GM19324 (cell line): Measurements from ENCODE around the gene PTGDS.

ENCODE experiments used
- ATAC-seq: cut with Tn5 transposase; IDR thresholded peaks from one replicate; pipeline ENCODE4 v1.9.1; 2021; ENCODE audit warnings: mild to moderate bottlenecking, moderate library complexity; ENCODE audit not compliant: unreplicated experiment, low FRiP score

PTGDS gene

GRCh38 chr9:136957461-136957860 is 19.8 kb upstream of the PTGDS start:
- no peak for ATAC-seq

GRCh38 chr9:136957901-136958300 is 19.4 kb upstream of the PTGDS start:
- no peak for ATAC-seq

- no peak for ATAC-seq
Observed at GRCh38 chr9:136958473-136958872, 18.8 kb upstream of the PTGDS start.

GRCh38 chr9:136958898-136959850 is 18.1 kb upstream of the PTGDS start:
- no peak for ATAC-seq

- no peak for ATAC-seq
Observed at GRCh38 chr9:136960212-136960937, 16.9 kb upstream of the PTGDS start.

- no peak for ATAC-seq
Observed at GRCh38 chr9:136960938-136961275, 16.4 kb upstream of the PTGDS start.

GRCh38 chr9:136961279-136962065 is 15.8 kb upstream of the PTGDS start:
- ATAC-seq = no peak

- ATAC-seq = no peak
Observed at GRCh38 chr9:136962163-136962562, 15.1 kb upstream of the PTGDS start.

- no peak for ATAC-seq
Observed at GRCh38 chr9:136962701-136963248, 14.5 kb upstream of the PTGDS start.

- no peak for ATAC-seq
Observed at GRCh38 chr9:136963341-136963740, 14.0 kb upstream of the PTGDS start.

- ATAC-seq = no peak
Observed at GRCh38 chr9:136963751-136964150, 13.6 kb upstream of the PTGDS start.

- no peak for ATAC-seq
Observed at GRCh38 chr9:136964171-136964689, 13.1 kb upstream of the PTGDS start.

- no peak for ATAC-seq
Observed at GRCh38 chr9:136964833-136965422, 12.4 kb upstream of the PTGDS start.

- ATAC-seq = no peak
Observed at GRCh38 chr9:136965771-136966484, 11.4 kb upstream of the PTGDS start.

- no peak for ATAC-seq
Observed at GRCh38 chr9:136968333-136969127, 8.8 kb upstream of the PTGDS start.

- ATAC-seq = no peak
Observed at GRCh38 chr9:136969150-136969549, 8.2 kb upstream of the PTGDS start.

- ATAC-seq = no peak
Observed at GRCh38 chr9:136969774-136970173, 7.5 kb upstream of the PTGDS start.

- no peak for ATAC-seq
Observed at GRCh38 chr9:136970361-136970760, 6.9 kb upstream of the PTGDS start.

GRCh38 chr9:136971746-136972145 is 5.6 kb upstream of the PTGDS start:
- no peak for ATAC-seq
